ENCODE data around the gene FOSL1.

DNA sequence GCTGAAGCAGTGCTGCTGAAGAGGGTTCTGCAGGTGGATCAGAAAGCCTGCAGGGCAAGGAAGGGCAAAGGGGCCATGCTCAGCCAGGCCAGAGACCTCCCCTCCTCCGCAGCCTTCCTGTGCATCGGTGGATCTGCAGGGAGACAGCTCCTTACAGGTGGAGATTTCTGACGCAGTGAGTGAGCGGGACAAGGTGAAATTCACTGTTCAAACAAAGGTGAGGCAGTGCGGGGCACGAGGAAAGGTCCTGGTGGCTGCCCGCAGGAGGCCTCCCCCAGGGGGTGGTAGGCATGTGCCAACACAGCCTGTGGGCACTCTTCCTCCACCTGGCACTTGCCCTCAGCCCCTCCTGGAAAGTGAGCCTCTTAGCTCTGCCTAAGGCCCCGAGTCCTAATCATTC is 50.8 kb downstream of the FOSL1 start:
- TF ChIP-seq, protein P1, sequence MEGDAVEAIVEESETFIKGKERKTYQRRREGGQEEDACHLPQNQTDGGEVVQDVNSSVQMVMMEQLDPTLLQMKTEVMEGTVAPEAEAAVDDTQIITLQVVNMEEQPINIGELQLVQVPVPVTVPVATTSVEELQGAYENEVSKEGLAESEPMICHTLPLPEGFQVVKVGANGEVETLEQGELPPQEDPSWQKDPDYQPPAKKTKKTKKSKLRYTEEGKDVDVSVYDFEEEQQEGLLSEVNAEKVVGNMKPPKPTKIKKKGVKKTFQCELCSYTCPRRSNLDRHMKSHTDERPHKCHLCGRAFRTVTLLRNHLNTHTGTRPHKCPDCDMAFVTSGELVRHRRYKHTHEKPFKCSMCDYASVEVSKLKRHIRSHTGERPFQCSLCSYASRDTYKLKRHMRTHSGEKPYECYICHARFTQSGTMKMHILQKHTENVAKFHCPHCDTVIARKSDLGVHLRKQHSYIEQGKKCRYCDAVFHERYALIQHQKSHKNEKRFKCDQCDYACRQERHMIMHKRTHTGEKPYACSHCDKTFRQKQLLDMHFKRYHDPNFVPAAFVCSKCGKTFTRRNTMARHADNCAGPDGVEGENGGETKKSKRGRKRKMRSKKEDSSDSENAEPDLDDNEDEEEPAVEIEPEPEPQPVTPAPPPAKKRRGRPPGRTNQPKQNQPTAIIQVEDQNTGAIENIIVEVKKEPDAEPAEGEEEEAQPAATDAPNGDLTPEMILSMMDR (IDR thresholded peaks at IDR 0.05) = no peak
- TF ChIP-seq POLR2A (IDR thresholded peaks at IDR 0.05) = no peak
